ACHN (cell line): ENCODE results near the gene PLCB1.

ENCODE experiments used
- DNase-seq: peaks from one replicate; pipeline ENCODE4 v3.0.0-alpha.2; 2015
- in situ Hi-C: cut with HindIII; loops from 2 replicates; pipeline ENCODE4 v1.10.0; 2017; ENCODE audit warnings: low sequenced_read_pairs, low pct_ligation_motif_present, low pct_unique_long_range_greater_than_20kb

Gene PLCB1

DNA sequence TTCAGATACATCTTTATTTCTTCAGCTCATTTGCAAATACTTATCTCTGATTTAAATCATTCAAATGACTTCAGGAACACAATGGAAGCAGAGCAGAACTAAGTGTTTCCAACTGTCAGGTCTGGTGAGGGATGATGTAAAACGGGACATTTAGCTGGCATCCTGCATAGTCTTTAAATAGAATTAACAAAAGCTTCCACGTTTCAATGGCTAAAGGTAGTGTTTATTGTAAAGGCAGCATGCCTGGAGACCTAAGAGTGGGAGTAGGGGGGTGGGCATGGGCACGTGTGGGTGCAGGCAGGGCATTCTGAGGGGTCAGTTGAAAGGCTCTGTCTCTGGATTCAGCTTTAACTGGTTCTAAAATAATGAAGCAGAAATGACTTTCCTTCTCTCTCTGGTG lies 174.9 kb downstream of the PLCB1 start:
- in situ Hi-C loops = no loop called here
- no peak for DNase-seq

- in situ Hi-C loops = no loop called here
- DNase-seq = no peak
Measured at GRCh38 chr20:8309634-8310033, 177.6 kb downstream of the PLCB1 start.

- in situ Hi-C loops = no loop called here
- no peak for DNase-seq
Measured at GRCh38 chr20:8310618-8311017, 178.6 kb downstream of the PLCB1 start.

GRCh38 chr20:8313073-8313472 lies 181.0 kb downstream of the PLCB1 start:
- DNase-seq = no peak
- in situ Hi-C loops = no loop called here

DNA sequence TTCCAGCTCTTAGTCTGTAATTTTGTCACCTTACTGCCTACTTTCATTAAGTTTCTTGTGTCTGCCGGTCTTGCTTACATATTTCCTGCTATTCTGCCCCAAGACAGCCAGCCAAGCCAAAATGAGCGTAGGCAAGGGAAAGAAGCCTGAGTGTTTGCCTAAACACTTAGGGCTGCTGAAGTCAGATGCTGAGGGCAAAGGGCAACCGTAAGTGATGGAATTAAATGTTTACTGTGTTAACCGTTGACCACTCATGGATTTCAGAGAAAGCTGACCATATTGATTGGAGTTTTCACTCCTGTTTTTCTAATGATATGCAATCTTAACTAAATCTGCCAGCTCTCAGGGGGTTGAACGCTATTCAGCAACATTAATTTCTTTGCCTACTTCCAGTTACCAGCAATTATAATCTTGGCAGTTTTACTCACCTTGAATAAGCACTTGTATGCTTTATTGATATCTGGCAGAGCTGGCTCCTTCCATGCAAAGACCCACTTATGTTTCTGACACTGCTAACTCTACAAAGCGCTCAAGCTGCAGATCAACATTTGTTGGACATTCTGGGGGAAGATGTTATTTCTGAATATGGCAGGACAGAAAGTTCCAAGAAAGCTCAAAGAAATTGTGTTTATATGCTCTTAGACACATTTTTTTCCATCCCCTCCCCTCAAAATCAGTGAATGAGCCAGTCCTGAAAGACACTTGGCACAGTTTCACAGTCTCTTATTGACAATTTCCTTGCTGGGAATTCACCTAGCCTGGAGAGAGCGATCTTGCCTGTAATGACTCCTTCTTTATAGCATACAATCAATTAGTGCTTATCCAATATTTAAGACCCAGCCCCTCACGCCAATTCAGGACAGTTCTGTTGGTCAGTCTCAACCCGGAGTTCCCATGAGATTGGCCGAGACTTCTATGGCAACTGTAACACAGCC lies 183.8 kb downstream of the PLCB1 start:
- in situ Hi-C loops = no loop called here
- DNase-seq = no peak

- in situ Hi-C loops = no loop called here
Measured at GRCh38 chr20:8317448-8317847, 185.4 kb downstream of the PLCB1 start.

DNA sequence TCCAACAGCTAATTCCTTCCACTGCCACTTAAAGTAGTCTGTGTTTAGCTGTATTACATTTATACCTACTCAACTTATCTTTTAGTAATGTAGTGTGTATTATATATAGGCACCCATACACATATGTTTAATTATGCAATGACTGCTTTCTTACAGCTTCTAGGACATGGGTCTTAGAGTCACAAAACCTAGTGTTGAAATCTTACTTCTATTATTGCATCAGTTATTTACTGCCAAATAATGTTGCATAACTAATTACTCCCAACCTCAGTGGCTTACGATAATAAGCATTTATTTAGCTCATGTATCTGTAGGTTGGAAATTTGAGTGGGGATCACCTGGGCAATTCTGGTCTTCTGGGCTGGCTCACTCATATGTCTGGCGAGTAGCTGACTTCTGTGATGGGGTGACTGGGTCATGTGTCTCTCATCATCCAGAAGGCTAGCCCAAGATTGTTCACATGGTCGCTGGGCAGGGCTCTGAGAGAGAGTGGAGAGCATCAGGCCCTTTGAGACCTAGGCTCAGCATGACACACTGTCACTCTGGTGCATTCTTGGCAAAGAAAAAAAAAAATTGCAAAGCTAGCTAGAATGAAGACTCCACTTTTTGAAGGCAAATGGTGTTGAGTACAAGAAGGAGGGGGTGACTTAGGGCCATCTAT lies 187.0 kb downstream of the PLCB1 start:
- in situ Hi-C loops = no loop called here

More at GRCh38 chr20:8317448-8317847, 185.4 kb downstream of the PLCB1 start:
- no peak for DNase-seq

DNA sequence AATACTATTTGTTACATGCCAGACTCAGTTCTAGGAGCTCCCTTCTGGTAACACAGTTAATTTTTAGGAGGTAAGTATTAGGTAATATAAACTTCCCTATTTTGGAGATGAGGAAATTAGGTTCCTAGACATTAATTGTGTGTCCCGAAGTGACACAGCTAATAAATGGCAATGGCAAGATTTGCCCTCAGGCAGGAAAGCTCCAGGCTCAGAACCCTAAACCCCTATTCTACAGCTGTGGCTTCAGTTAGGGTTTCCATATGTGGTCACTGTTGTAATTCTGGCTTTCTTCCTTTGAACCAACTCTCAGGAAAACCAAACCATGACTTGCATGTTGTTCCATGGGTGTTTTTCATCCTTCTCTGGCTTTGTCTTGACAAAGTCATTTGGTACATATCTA lies 188.2 kb downstream of the PLCB1 start:
- in situ Hi-C loops = no loop called here
- no peak for DNase-seq

More for the DNA sequence above, 187.0 kb downstream of the PLCB1 start:
- DNase-seq = no peak

- in situ Hi-C loops = no loop called here
Measured at GRCh38 chr20:8321001-8321400, 188.9 kb downstream of the PLCB1 start.

GRCh38 chr20:8322662-8323217 lies 190.7 kb downstream of the PLCB1 start:
- in situ Hi-C loops = no loop called here

More at GRCh38 chr20:8321001-8321400, 188.9 kb downstream of the PLCB1 start:
- no peak for DNase-seq

DNA sequence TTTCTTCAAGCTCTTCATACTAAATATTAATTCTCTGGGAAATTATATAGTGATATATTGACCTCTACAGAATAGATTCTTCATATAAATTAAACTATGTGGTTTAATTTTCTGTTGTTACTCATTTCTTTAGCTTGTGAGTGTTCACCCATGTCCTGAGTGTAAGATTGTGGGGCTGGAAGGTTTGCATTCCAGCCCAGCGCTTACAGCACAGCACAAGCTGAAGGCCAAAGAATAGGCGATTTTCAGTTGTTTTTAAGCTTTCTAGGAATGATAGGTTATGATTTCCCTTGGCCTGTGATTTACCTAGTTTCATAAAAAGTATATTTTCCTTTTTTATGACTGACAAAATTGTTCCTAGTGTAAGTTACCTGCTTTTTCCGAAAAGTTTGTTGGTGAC lies 194.1 kb downstream of the PLCB1 start:
- in situ Hi-C loops = no loop called here
- DNase-seq = no peak

More at GRCh38 chr20:8322662-8323217, 190.7 kb downstream of the PLCB1 start:
- no peak for DNase-seq

DNA sequence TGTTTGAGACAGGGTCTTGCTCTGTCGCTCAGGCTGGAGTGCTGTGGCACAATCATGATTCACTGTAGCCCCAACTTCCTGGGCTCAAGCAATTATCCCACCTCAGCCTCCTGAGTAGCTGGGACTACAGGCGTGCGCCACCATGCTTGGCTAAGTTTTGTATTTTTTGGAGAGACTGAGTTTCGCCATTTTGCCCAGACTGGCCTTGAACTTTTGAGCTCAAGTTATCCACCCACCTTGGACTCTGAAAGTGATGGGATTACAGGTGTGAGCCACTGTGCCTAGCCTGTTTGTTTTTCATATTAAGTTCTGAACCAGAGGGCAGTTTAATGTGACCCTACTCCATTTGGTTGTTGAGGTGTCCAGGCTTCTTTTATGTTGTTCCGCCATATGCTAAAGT lies 194.8 kb downstream of the PLCB1 start:
- DNase-seq = no peak
- in situ Hi-C loops = no loop called here

DNA sequence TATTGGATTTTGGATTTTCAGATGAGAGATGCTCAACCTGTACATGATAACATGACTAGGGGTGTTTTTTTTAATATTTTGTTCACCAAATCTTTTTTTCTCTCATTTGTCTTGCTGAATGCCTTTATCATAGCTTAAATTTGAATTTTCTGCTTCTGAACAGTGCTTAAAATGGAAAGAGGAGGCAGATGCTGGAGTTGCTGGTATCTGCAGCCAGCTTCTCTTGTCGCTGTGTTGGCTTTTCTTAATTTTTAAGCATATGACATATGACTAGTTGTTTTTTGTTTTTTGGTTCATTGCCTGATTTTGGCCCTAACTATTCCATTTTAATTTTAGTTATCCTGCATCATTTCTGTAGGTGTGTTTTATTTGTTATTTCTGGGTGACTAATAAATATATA lies 196.1 kb downstream of the PLCB1 start:
- DNase-seq = no peak
- in situ Hi-C loops = no loop called here

- no peak for DNase-seq
- in situ Hi-C loops = no loop called here
Measured at GRCh38 chr20:8330319-8330784, 198.3 kb downstream of the PLCB1 start.

- in situ Hi-C loops = no loop called here
- peak; percentile 74 for DNase-seq
Measured at GRCh38 chr20:8330785-8331695, 199.0 kb downstream of the PLCB1 start.

GRCh38 chr20:8331740-8332412 lies 199.8 kb downstream of the PLCB1 start:
- DNase-seq = peak; percentile 54
- in situ Hi-C loops = no loop called here

GRCh38 chr20:8334641-8335040 lies 202.6 kb downstream of the PLCB1 start:
- in situ Hi-C loops = no loop called here
- no peak for DNase-seq

- in situ Hi-C loops = no loop called here
- no peak for DNase-seq
Measured at GRCh38 chr20:8335059-8335458, 203.0 kb downstream of the PLCB1 start.
